IPS DF 6.9 (cell line): ENCODE measurements around the gene VIPR2.
"Not testable (repeated sequence)": the region's sequence is repeated elsewhere in the genome, so short reads cannot be mapped to it uniquely, and the experiment has no call there.

Experiments
- DNase-seq: peaks from one replicate; pipeline ENCODE4 v3.0.0-alpha.2; 2013; ENCODE audit warnings: low read depth, low spot score
- H3K27ac ChIP-seq: one replicate; pipeline ENCODE4 v1.5.1; 2013; ENCODE audit warnings: low read length, control low read depth
- H3K27me3 ChIP-seq: 2 replicates; pipeline ENCODE4 v1.6.1; 2013; ENCODE audit warnings: mild to moderate bottlenecking, low read length; ENCODE audit not compliant: control insufficient read depth, insufficient read depth
- H3K36me3 ChIP-seq: 2 replicates; pipeline ENCODE4 v1.6.1; 2013; ENCODE audit warnings: low read length; ENCODE audit not compliant: control insufficient read depth, insufficient read depth
- H3K4me1 ChIP-seq: 2 replicates; pipeline ENCODE4 v1.6.1; 2013; ENCODE audit warnings: low read length; ENCODE audit not compliant: control insufficient read depth, insufficient read depth
- H3K4me3 ChIP-seq: 2 replicates; pipeline ENCODE4 v1.5.1; 2013; ENCODE audit warnings: mild to moderate bottlenecking, low read length
- H3K9me3 ChIP-seq: 2 replicates; pipeline ENCODE4 v1.6.1; 2013; ENCODE audit warnings: low read length, inconsistent platforms; ENCODE audit not compliant: control insufficient read depth, insufficient read depth
- WGBS: extraction: QIAGEN DNeasy Blood & Tissue Kit; methylation state at CpG from one replicate; pipeline ENCODE4 v1.1.7; 2013; ENCODE audit warnings: mixed read lengths, missing lambda C conversion rate; ENCODE audit not compliant: insufficient read length, insufficient coverage; 5-methylcytosine and 5-hydroxymethylcytosine counted together

Gene VIPR2

DNA sequence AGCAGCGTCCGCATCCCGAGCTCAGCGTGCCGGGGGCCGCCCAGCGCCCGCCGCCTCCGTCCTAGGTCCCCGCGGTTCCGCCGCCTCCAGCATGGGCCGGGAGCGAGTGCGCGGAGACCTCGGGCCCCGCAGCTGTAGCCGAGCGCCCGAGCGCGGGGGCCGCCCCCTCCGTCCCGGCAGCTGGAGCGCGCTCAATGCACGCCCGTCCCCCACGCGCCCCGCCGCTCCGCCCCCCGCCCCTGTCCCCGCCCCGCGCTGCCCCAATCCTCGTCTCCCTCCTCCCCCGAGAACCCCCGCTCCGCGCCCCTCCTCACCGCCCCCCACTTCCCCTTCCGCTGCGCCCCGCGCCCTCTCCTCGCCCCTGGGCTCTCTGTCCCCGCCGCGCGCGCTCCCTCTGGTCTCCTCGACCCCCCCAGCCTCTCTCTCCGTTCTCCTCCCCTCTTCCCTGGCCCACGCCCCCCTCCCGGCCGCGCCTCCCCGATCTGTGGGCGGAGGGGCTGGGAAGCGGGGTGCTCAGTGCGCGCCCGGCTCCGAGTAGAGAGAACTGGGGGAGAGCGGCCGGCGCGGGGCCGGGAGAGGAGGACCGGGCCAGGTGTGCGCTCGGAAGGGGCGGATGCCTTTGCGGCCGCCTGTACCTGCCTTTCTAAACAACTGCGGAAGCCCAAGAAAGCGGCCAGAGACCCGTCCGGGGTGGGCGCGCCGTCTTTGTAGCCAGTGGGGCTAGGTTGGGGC, at the start of gene VIPR2:
TSS of gene VIPR2 (minus strand) at position 110 of the 732 bp plus-strand sequence. CDS start at position 14, 96 bp downstream.
- H3K9me3 ChIP-seq, result no peaks in the 10 kb centered on the region
- no peak within 1 kb of the TSS for H3K27ac ChIP-seq
- peak within 1 kb of the TSS; percentile 78 for H3K4me3 ChIP-seq
- peaks cover 12% of the 10 kb centered on the region; the same call in 1 of the 2 replicates for H3K27me3 ChIP-seq
- DNase-seq, result no peak
- H3K4me1 ChIP-seq, result peaks cover 7% of the 10 kb centered on the region
- WGBS, result no CpG with 5 or more reads among the region's 88 CpGs
- no peaks in the 10 kb centered on the region for H3K36me3 ChIP-seq

- no peaks in the 10 kb centered on the region for H3K4me1 ChIP-seq
- H3K27ac ChIP-seq, result no peak overlapping the region
- H3K9me3 ChIP-seq, result peaks cover 16% of the 10 kb centered on the region
- WGBS, result no CpG with 5 or more reads among the region's 4 CpGs
- H3K4me3 ChIP-seq, result no peak overlapping the region
- no peaks in the 10 kb centered on the region for H3K27me3 ChIP-seq
- no peak for DNase-seq
- H3K36me3 ChIP-seq, result no peaks in the 10 kb centered on the region
Observed at GRCh38 chr7:159193543-159194090, 49.0 kb upstream of the VIPR2 start.

- Histone ChIP-seq H3K27me3 (no peaks in the 10 kb centered on the region), H3K9me3 (peaks cover 13% of the 10 kb centered on the region), H3K36me3 (no peaks in the 10 kb centered on the region), H3K4me1 (no peaks in the 10 kb centered on the region), H3K4me3 (no peak overlapping the region), H3K27ac (no peak overlapping the region)
- WGBS, result no CpG with 5 or more reads among the region's 13 CpGs
- no peak for DNase-seq
Observed at GRCh38 chr7:159192725-159193453, 48.2 kb upstream of the VIPR2 start.

DNA sequence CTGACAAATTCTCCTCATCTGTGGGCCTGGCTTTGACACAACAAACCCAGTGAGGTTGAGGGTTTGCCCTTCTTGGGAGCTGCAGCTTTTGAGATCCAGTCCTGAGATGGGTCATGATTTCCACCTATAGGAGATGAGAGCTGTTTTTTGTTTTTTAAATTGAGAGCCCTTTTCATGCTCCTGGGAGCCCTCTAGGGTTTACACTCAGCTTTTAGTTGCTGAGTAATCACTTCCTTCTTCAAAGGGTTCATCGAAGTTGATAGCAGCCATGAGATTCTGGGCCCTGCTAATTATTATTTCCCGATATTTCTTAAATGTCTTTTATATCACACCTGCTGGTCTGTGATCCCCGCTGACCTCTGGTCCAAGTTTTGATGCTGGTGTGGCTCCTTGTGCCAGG, 47.3 kb upstream of the VIPR2 start:
- peaks cover 11% of the 10 kb centered on the region for H3K9me3 ChIP-seq
- no peak for DNase-seq
- no CpG with 5 or more reads among the region's 3 CpGs for WGBS
- H3K36me3 ChIP-seq, result no peaks in the 10 kb centered on the region
- no peaks in the 10 kb centered on the region for H3K4me1 ChIP-seq
- H3K27me3 ChIP-seq, result no peaks in the 10 kb centered on the region
- no peak overlapping the region for H3K27ac ChIP-seq
- H3K4me3 ChIP-seq, result no peak overlapping the region

GRCh38 chr7:159191236-159191635, 46.6 kb upstream of the VIPR2 start:
- H3K36me3 ChIP-seq, result no peaks in the 10 kb centered on the region
- no CpG with 5 or more reads among the region's 11 CpGs for WGBS
- no peak for DNase-seq

GRCh38 chr7:159188011-159188410, 43.3 kb upstream of the VIPR2 start:
- Histone ChIP-seq H3K27ac (no peak overlapping the region), H3K9me3 (peaks cover 6% of the 10 kb centered on the region), H3K4me3 (no peak overlapping the region), H3K4me1 (no peaks in the 10 kb centered on the region), H3K36me3 (no peaks in the 10 kb centered on the region), H3K27me3 (no peaks in the 10 kb centered on the region)
- DNase-seq, result no peak

More at GRCh38 chr7:159191236-159191635, 46.6 kb upstream of the VIPR2 start:
- Histone ChIP-seq H3K27ac (no peak overlapping the region), H3K27me3 (no peaks in the 10 kb centered on the region), H3K4me3 (no peak overlapping the region), H3K9me3 (peaks cover 9% of the 10 kb centered on the region), H3K4me1 (no peaks in the 10 kb centered on the region)

DNA sequence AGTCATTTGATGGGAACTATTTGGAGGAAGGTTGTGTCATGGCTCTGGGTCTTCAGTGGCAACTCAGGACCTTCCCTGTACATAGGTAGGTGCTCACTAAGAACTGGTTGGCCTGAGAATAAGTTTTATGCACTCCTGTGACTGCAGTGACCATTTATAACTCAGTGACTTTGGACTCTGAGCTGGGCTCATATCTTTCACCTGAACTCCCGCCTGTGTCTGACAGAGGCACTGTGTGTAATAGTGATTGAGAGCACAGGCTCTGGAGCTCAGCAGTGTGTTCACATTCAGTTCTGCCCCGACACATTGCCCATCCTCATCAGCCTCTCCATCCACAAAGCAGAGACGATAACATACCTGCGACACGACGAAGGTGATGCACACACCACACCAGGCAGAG, 34.6 kb upstream of the VIPR2 start:
- H3K36me3 ChIP-seq, result no peaks in the 10 kb centered on the region
- H3K9me3 ChIP-seq, result peaks cover 10% of the 10 kb centered on the region
- no peak overlapping the region for H3K27ac ChIP-seq
- H3K27me3 ChIP-seq, result no peaks in the 10 kb centered on the region
- H3K4me3 ChIP-seq, result no peak overlapping the region
- no CpG with 5 or more reads among the region's 6 CpGs for WGBS
- no peak for DNase-seq
- H3K4me1 ChIP-seq, result no peaks in the 10 kb centered on the region; the same call in 1 of the 2 replicates

- H3K4me3 ChIP-seq, result no peak overlapping the region
- DNase-seq, result no peak
- no peaks in the 10 kb centered on the region for H3K36me3 ChIP-seq
- peaks cover 12% of the 10 kb centered on the region for H3K9me3 ChIP-seq
- WGBS, result no CpG with 5 or more reads among the region's 3 CpGs
- no peaks in the 10 kb centered on the region for H3K27me3 ChIP-seq
- H3K27ac ChIP-seq, result no peak overlapping the region
- no peaks in the 10 kb centered on the region; the same call in 1 of the 2 replicates for H3K4me1 ChIP-seq
Observed at GRCh38 chr7:159177284-159177953, 32.8 kb upstream of the VIPR2 start.

GRCh38 chr7:159175792-159176191, 31.1 kb upstream of the VIPR2 start:
- no peak for DNase-seq
- Histone ChIP-seq H3K27ac (no peak overlapping the region), H3K4me1 (no peaks in the 10 kb centered on the region; the same call in 1 of the 2 replicates), H3K9me3 (peaks cover 14% of the 10 kb centered on the region), H3K4me3 (no peak overlapping the region), H3K27me3 (no peaks in the 10 kb centered on the region), H3K36me3 (no peaks in the 10 kb centered on the region)
- WGBS, result no CpG with 5 or more reads among the region's 8 CpGs

DNA sequence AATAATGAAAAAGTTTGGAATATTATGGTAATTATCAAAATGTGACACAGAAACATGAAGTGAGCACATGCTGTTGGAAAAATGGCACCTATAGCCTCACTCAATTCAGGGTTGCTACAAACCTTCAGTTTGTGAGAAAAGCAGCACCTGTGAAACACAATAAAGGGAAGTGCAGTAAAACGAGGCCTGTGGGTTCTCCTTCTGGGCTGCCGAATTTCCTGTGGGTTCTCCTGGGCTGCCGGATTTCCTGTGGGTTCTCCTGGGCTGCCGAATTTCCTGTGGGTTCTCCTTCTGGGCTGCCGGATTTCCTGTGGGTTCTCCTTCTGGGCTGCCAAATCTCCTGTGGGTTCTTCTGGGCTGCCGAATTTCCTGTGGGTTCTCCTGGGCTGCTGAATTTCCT, 30.4 kb upstream of the VIPR2 start:
- not testable (repeated sequence) for H3K36me3 ChIP-seq, H3K4me3 ChIP-seq, H3K27ac ChIP-seq, H3K27me3 ChIP-seq, H3K4me1 ChIP-seq, DNase-seq
- H3K9me3 ChIP-seq, result peaks cover 15% of the 10 kb centered on the region
- no CpG with 5 or more reads among the region's 6 CpGs for WGBS
